GM12873 (cell line): ENCODE results near the gene ZNF860.

ENCODE experiments used
- TF ChIP-seq, protein P1 (sequence below): IDR thresholded peaks from 2 replicates; pipeline ENCODE4 v1.5.1; 2012; ENCODE audit warnings: low read depth, mild to moderate bottlenecking, moderate library complexity, low read length, control low read depth; ENCODE audit not compliant: insufficient read depth; ENCODE audit errors: missing control alignments

The ZNF860 gene

DNA sequence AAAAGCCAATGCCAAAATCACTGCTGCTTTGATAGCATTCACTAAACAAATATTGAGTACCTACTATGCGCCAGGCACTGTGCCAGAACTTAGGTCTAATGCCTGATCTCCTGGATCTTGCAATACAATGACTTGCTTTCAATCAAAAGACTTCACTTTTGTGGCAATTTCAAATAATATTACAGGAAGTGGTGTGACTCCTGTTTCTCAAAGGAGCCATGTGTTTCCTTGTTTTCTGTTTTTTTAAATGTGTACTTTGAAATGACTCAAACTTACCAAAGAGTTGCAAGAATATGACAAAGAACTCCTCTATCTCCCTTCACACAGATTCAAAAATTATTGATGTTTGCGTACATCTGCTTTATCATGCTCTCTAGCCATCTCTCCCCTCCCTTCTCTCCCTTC is 18.7 kb upstream of the ZNF860 start:
- TF ChIP-seq, protein P1, sequence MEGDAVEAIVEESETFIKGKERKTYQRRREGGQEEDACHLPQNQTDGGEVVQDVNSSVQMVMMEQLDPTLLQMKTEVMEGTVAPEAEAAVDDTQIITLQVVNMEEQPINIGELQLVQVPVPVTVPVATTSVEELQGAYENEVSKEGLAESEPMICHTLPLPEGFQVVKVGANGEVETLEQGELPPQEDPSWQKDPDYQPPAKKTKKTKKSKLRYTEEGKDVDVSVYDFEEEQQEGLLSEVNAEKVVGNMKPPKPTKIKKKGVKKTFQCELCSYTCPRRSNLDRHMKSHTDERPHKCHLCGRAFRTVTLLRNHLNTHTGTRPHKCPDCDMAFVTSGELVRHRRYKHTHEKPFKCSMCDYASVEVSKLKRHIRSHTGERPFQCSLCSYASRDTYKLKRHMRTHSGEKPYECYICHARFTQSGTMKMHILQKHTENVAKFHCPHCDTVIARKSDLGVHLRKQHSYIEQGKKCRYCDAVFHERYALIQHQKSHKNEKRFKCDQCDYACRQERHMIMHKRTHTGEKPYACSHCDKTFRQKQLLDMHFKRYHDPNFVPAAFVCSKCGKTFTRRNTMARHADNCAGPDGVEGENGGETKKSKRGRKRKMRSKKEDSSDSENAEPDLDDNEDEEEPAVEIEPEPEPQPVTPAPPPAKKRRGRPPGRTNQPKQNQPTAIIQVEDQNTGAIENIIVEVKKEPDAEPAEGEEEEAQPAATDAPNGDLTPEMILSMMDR = no peak

DNA sequence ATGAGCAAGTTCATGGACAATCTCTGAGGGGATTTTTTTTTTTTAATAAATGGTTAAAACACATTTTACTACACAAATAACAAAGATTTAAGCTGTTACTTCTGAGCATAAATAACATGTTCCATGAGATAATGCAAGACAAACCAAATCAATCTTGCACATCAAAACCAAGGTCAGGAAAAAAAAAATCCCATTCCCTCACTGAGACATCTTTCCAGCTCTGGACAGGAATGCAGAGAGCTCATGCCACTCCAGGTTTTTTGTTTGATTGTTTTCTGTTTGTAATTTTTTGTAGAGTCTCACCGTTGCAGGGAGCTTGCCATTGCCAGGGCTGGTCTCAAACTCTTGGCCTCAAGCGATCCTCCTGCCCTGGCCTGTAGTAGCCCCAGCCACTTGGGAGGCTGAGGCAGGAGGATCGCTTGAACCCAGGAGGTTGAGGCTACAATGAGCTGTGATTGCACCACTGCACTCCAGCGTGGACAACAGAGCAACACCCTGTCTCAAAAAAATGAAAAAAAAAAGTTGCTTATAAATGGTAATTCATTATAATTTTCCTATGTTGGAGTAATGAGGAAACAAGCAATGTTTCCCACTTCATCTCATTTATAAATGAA is 14.5 kb upstream of the ZNF860 start:
- TF ChIP-seq, protein P1 = no peak

DNA sequence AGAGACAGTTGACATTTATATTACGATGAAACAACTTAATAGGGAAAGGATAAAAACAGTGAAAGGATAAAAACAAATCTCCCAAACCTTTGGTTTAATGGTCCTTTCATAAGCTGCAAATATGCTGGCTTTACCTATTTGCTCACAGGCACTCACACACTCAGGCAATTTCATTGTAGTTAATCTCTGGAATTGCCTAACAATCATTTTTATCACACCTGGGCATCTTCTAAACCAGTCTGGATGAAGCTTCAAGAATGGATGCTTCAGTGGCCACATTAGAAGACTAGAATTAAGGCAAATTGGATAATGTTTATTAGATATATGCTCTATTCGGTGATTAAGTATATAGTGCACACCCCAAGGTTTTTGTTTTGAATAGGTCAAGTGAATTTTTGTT is 14.0 kb upstream of the ZNF860 start:
- TF ChIP-seq, protein P1 = no peak

DNA sequence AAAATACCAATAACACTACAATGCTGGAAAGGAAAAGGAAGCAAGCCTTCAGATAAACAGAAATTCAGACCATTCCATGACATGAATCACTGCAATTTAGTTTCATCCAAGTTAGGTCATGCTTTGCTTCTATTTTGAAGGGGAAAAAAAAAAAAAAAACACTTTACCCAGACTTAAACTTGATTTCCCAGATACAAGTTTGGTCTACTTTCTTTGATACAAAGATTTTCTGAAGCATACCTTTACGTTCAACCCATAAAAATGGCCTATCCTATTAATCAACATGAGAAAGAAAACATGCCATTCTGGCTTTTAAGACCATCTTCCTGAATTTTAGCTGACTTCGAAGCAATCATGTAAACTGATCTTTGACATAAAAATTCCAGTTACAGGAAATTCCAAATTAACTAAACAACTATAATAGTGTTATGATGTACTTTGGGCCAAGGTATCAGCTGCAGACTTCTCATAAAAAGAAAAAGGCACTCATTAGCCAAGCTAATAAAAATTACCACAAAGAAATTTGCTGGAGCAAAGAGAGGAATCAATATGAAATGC is 13.1 kb upstream of the ZNF860 start:
- TF ChIP-seq, protein P1 = no peak

DNA sequence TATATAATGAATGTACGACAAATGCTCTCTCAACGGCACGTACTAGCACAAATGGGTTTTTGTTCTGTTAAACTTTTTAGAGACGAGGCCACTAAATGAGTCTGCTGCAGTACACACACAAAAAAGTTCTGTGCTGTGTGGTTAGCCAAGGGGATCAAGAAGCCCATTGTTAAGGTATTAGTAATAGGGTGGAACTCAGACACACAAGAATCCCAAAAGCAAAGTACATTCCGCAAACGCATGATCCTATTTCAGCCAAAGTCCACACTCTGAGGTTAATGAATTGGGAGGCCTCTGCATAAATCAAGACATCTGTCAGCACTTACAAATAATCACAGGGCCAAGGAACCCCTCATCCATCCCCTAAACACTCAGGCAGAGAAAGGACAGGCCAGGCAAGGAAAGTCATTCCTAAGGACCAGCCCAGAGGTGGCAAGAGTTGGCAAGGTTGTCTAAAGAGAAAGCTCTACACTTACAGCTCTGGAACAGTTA is 12.6 kb upstream of the ZNF860 start:
- TF ChIP-seq, protein P1 = no peak

DNA sequence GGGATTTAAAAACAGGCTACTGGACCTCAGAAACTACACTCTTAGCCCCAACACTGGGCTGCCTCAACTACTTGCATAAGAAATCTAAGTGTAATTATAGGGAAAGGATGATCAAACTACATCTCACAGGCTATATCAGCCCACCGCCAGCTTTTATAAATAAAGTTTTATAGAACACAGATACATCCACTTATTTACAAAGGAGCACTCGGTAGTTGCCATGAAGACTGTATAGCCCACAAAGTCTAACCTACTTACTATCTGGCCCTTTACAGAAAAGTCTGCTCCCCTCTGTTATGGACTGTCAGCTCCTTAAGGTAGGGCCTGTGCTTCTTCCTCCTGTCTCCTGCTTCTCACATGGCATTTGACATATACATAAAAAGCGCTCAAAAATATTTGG is 9.9 kb upstream of the ZNF860 start:
- TF ChIP-seq, protein P1 = no peak

DNA sequence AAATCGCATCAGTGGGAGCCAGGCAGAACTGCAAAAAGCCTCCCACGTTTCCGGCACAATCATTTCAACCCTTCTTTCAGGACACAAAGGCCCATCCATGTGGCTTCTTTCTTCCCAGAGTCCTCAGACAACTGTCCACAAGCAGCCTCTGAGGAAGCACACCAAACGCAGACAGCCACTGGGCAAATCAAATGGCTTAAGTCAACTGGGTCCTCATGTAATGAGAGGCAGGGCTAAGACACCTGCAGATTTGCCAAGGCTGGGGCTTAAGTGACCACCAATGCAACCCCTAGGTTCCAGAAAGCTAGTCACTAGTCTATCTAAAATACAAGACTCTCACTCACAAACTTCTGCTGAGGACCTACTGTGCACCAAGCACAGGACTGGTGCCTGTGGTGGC is 8.5 kb upstream of the ZNF860 start:
- TF ChIP-seq, protein P1 = no peak
